MG63 (cell line): ENCODE results near the gene MMP24OS. TPM values are rescaled to one million over a fixed set of nuclear protein-coding genes. Genes with fewer than 3 reads are reported as not detected.

Source experiments
- DNase-seq: peaks from one replicate; pipeline ENCODE4 v3.0.0-alpha.2; 2020
- H3K27me3 ChIP-seq: fragments of 250-450 bp; sonication (Bioruptor Pico); 2 replicates; pipeline ENCODE4 v1.5.1; 2020; ENCODE audit warnings: mild to moderate bottlenecking, moderate library complexity
- H3K36me3 ChIP-seq: fragments of 250-450 bp; sonication (Bioruptor Pico); 2 replicates; pipeline ENCODE4 v1.5.1; 2020; ENCODE audit warnings: mild to moderate bottlenecking, moderate library complexity
- H3K4me3 ChIP-seq: fragments of 250-450 bp; sonication (Bioruptor Pico); 2 replicates; pipeline ENCODE4 v1.5.1; 2020; ENCODE audit warnings: mild to moderate bottlenecking, moderate library complexity
- H3K9me3 ChIP-seq: fragments of 250-450 bp; sonication (Bioruptor Pico); 2 replicates; pipeline ENCODE4 v1.5.1; 2020; ENCODE audit warnings: mild to moderate bottlenecking, moderate library complexity
- total RNA-seq: library from RNA; depleted of rRNA; stranded (reverse); fragments of >200 nt; shearing (Covaris generic); gene quantifications from 2 replicates; pipeline ENCODE4 v1.2.3, GENCODE V29; 2014; ENCODE audit warnings: low replicate concordance; rRNA removed

The MMP24OS gene
- total RNA-seq, 1 experiment from 2014 or later, result 4.7 TPM

GRCh38 chr20:35248641-35249475 is 29.1 kb downstream of the MMP24OS start:
- Histone ChIP-seq H3K36me3 (no peaks in the 10 kb centered on the region), H3K9me3 (no peaks in the 10 kb centered on the region), H3K27me3 (no peaks in the 10 kb centered on the region), H3K4me3 (no peak overlapping the region)
- DNase-seq, result no peak

- no peaks in the 10 kb centered on the region for H3K36me3 ChIP-seq
- no peak overlapping the region for H3K4me3 ChIP-seq
- no peak for DNase-seq
- H3K27me3 ChIP-seq, result no peaks in the 10 kb centered on the region
- H3K9me3 ChIP-seq, result no peaks in the 10 kb centered on the region
These were observed 31.2 kb downstream of the MMP24OS start for GRCh38 chr20:35246723-35247122.

GRCh38 chr20:35243986-35244385 is 33.9 kb downstream of the MMP24OS start:
- no peak for DNase-seq
- Histone ChIP-seq H3K4me3 (no peak overlapping the region), H3K36me3 (no peaks in the 10 kb centered on the region), H3K27me3 (no peaks in the 10 kb centered on the region), H3K9me3 (no peaks in the 10 kb centered on the region)

- H3K27me3 ChIP-seq, result no peaks in the 10 kb centered on the region
- no peak for DNase-seq
- H3K9me3 ChIP-seq, result no peaks in the 10 kb centered on the region
- no peaks in the 10 kb centered on the region for H3K36me3 ChIP-seq
- no peak overlapping the region for H3K4me3 ChIP-seq
These were observed 34.6 kb downstream of the MMP24OS start for GRCh38 chr20:35243317-35243716.

- no peaks in the 10 kb centered on the region for H3K27me3 ChIP-seq
- H3K9me3 ChIP-seq, result no peaks in the 10 kb centered on the region
- no peak for DNase-seq
- no peaks in the 10 kb centered on the region for H3K36me3 ChIP-seq
- no peak overlapping the region for H3K4me3 ChIP-seq
These were observed 37.1 kb downstream of the MMP24OS start for GRCh38 chr20:35240811-35241293.

GRCh38 chr20:35240083-35240810 is 37.7 kb downstream of the MMP24OS start:
- no peak overlapping the region for H3K4me3 ChIP-seq
- no peaks in the 10 kb centered on the region for H3K9me3 ChIP-seq
- no peaks in the 10 kb centered on the region for H3K27me3 ChIP-seq
- no peaks in the 10 kb centered on the region for H3K36me3 ChIP-seq
- DNase-seq, result no peak

- H3K9me3 ChIP-seq, result no peaks in the 10 kb centered on the region
- no peak for DNase-seq
- H3K27me3 ChIP-seq, result no peaks in the 10 kb centered on the region
- no peaks in the 10 kb centered on the region for H3K36me3 ChIP-seq
- H3K4me3 ChIP-seq, result no peak overlapping the region
These were observed 39.2 kb downstream of the MMP24OS start for GRCh38 chr20:35238735-35239134.

- no peak overlapping the region for H3K4me3 ChIP-seq
- no peaks in the 10 kb centered on the region for H3K36me3 ChIP-seq
- no peaks in the 10 kb centered on the region for H3K9me3 ChIP-seq
- no peaks in the 10 kb centered on the region for H3K27me3 ChIP-seq
- no peak for DNase-seq
These were observed 39.8 kb downstream of the MMP24OS start for GRCh38 chr20:35238170-35238569.

GRCh38 chr20:35237486-35237885 is 40.4 kb downstream of the MMP24OS start:
- H3K36me3 ChIP-seq, result no peaks in the 10 kb centered on the region
- H3K27me3 ChIP-seq, result no peaks in the 10 kb centered on the region
- no peaks in the 10 kb centered on the region for H3K9me3 ChIP-seq
- no peak for DNase-seq
- no peak overlapping the region for H3K4me3 ChIP-seq

- Histone ChIP-seq H3K27me3 (no peaks in the 10 kb centered on the region), H3K4me3 (no peak overlapping the region), H3K9me3 (no peaks in the 10 kb centered on the region), H3K36me3 (no peaks in the 10 kb centered on the region)
- DNase-seq, result no peak
These were observed 42.0 kb downstream of the MMP24OS start for GRCh38 chr20:35235881-35236280.

- Histone ChIP-seq H3K4me3 (no peak overlapping the region), H3K9me3 (no peaks in the 10 kb centered on the region; the same call in 1 of the 2 replicates), H3K36me3 (no peaks in the 10 kb centered on the region), H3K27me3 (no peaks in the 10 kb centered on the region)
- peak; percentile 26 for DNase-seq
These were observed 45.3 kb downstream of the MMP24OS start for GRCh38 chr20:35232575-35232974.

- Histone ChIP-seq H3K4me3 (peak overlapping the region; percentile 35), H3K36me3 (no peaks in the 10 kb centered on the region), H3K27me3 (peaks cover 13% of the 10 kb centered on the region), H3K9me3 (peaks cover 1% of the 10 kb centered on the region; the same call in 1 of the 2 replicates)
- DNase-seq, result peak; percentile 69
These were observed 50.8 kb downstream of the MMP24OS start for GRCh38 chr20:35226884-35227681.

Other genes with a start within 250 kb of the MMP24OS start
- gene TRPC4AP, start 185.3 kb downstream of the MMP24OS start, total RNA-seq, result 65.8 and 97.7 TPM in 2 replicates
- gene EDEM2, start 130.8 kb downstream of the MMP24OS start, total RNA-seq, result 47.4 and 52.2 TPM in 2 replicates
- 40.0 and 53.8 TPM in 2 replicates for gene PROCR, start 106.0 kb downstream of the MMP24OS start, total RNA-seq
- gene MMP24, start 51.4 kb downstream of the MMP24OS start, total RNA-seq, result 43.2 and 52.3 TPM in 2 replicates
- 211 and 491 TPM in 2 replicates for gene EIF6, start 6.7 kb upstream of the MMP24OS start, total RNA-seq
- not detected in 2 replicates for gene FAM83C, start 14.3 kb upstream of the MMP24OS start, total RNA-seq
- gene UQCC1, start 133.9 kb upstream of the MMP24OS start, total RNA-seq, result 43.0 and 66.7 TPM in 2 replicates
- 0.49 TPM in 1 of 2 replicates, not detected in the other for gene GDF5, start 160.1 kb upstream of the MMP24OS start, total RNA-seq
- gene CEP250, start 177.5 kb upstream of the MMP24OS start, total RNA-seq, result 37.3 and 58.8 TPM in 2 replicates